A204.1 (cell line): ENCODE data around the gene SVOP.
"Not testable (repeated sequence)": the region's sequence is repeated elsewhere in the genome, so short reads cannot be mapped to it uniquely, and the experiment has no call there.

Experiments used
- FAIRE-seq: peaks from 2 replicates; lab custom pipeline; 2012; peaks lifted over from hg19 to GRCh38; lab: Jason Lieb, UNC

SVOP gene

GRCh38 chr12:108884116-108885012, 136.5 kb downstream of the SVOP start:
- FAIRE-seq: no peak

- no peak for FAIRE-seq
Measured at GRCh38 chr12:108881953-108882352, 138.9 kb downstream of the SVOP start.

GRCh38 chr12:108879615-108880254, 141.1 kb downstream of the SVOP start, which contains the start of gene DAO:
Gene DAO, plus strand, starts transcription at chr12:108880092. Its CDS starts 4,915 bp downstream, at chr12:108885007.
- no peak for FAIRE-seq

- FAIRE-seq: no peak
Measured at GRCh38 chr12:108876550-108876949, 144.3 kb downstream of the SVOP start.

- no peak for FAIRE-seq
Measured at GRCh38 chr12:108875682-108876361, 145.0 kb downstream of the SVOP start.

- FAIRE-seq: no peak
Measured at GRCh38 chr12:108875280-108875679, 145.6 kb downstream of the SVOP start.

GRCh38 chr12:108868781-108869180, 152.1 kb downstream of the SVOP start:
- FAIRE-seq: no peak

- not testable (repeated sequence) for FAIRE-seq
Measured at GRCh38 chr12:108866083-108866482, 154.8 kb downstream of the SVOP start.

GRCh38 chr12:108865169-108865568, 155.7 kb downstream of the SVOP start:
- no peak for FAIRE-seq

- FAIRE-seq: no peak
Measured at GRCh38 chr12:108862588-108862959, 158.3 kb downstream of the SVOP start.

- FAIRE-seq: no peak
Measured at GRCh38 chr12:108861878-108862587, 158.8 kb downstream of the SVOP start.

- FAIRE-seq: no peak
Measured at GRCh38 chr12:108860443-108860842, 160.4 kb downstream of the SVOP start.

- no peak for FAIRE-seq
Measured at GRCh38 chr12:108859923-108860291, 161.0 kb downstream of the SVOP start.

- not testable (repeated sequence) for FAIRE-seq
Measured at GRCh38 chr12:108859141-108859922, 161.5 kb downstream of the SVOP start.

- no peak for FAIRE-seq
Measured at GRCh38 chr12:108858311-108859074, 162.4 kb downstream of the SVOP start.
